Measurements from ENCODE around the gene P2RX2. TPM values are rescaled to one million over a fixed set of nuclear protein-coding genes. Genes with fewer than 3 reads are reported as not detected.

Gene P2RX2
- total RNA-seq: 0.19 TPM in 1 of 2 replicates, not detected in the other
- long read RNA-seq: 0 reads

DNA sequence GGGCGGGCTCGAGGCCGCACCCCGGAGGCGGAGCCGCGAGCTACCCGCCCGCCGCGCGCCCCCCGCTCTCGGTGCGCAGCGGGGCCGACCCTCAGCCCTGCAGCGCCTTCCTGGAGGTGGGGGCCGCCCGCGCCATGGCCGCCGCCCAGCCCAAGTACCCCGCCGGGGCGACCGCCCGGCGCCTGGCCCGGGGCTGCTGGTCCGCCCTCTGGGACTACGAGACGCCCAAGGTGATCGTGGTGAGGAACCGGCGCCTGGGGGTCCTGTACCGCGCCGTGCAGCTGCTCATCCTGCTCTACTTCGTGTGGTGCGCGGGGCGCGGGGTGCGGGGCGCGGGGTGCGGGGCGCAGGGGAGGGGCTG, at the start of gene P2RX2:
Gene P2RX2 (plus strand): TSS at position 94 of the 361 bp plus-strand sequence. CDS start 41 bp downstream, at position 135.
- Mint-ChIP-seq H3K4me3 (ENCODE audit: low read depth) (peak within 1 kb of the TSS; percentile 55), H3K36me3 (ENCODE audit: insufficient read depth) (peaks cover 1% of the 10 kb centered on the region), H3K4me1 (ENCODE audit: low read depth) (peaks cover 8% of the 10 kb centered on the region), H3K9me3 (ENCODE audit: low read depth) (peaks cover 3% of the 10 kb centered on the region), H3K27me3 (peaks cover 42% of the 10 kb centered on the region), H3K27ac (no peak within 1 kb of the TSS)
- TF ChIP-seq, protein P1, sequence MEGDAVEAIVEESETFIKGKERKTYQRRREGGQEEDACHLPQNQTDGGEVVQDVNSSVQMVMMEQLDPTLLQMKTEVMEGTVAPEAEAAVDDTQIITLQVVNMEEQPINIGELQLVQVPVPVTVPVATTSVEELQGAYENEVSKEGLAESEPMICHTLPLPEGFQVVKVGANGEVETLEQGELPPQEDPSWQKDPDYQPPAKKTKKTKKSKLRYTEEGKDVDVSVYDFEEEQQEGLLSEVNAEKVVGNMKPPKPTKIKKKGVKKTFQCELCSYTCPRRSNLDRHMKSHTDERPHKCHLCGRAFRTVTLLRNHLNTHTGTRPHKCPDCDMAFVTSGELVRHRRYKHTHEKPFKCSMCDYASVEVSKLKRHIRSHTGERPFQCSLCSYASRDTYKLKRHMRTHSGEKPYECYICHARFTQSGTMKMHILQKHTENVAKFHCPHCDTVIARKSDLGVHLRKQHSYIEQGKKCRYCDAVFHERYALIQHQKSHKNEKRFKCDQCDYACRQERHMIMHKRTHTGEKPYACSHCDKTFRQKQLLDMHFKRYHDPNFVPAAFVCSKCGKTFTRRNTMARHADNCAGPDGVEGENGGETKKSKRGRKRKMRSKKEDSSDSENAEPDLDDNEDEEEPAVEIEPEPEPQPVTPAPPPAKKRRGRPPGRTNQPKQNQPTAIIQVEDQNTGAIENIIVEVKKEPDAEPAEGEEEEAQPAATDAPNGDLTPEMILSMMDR (IDR thresholded peaks at IDR 0.05; ENCODE audit: unreplicated experiment): no peak
- no peak for DNase-seq (ENCODE audit: low spot score, unreplicated experiment)

DNA sequence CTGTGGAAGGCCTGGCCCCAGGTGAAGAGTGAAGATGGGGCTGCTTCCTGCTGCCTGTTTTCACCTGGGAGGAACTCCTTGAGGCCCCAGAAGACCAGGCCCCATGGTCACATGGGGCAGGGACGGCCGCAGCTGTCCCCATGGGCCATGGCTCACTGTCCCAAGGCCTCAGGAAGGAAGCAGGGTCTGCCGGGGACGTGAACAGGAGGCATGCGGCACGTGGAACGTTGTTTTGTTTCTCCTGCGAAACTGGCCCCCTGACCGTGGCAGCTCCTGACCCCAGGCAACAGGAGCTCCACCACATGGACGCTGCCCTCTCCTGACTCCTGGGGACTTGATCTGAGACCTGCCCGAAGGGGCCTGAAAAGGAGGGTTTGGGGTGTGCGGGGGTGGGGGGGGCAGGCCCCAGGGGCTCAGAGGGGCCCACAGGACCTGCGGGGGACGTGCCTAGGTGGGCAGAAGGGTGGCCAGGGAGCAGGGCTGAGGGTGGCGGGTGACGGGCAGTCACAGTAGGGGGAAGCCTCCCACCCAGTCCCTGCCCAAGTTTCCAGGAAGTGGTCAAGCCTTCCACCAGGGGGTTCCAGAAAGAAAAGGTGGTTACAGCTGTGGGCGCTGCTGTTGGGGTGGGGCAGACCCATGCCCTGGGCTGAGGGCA, 49.6 kb upstream of the P2RX2 start:
- peaks cover 2% of the 10 kb centered on the region for H3K4me1 Mint-ChIP-seq (ENCODE audit: low read depth)
- no peak for DNase-seq (ENCODE audit: low spot score, unreplicated experiment)
- TF ChIP-seq, protein P1 (IDR thresholded peaks at IDR 0.05; ENCODE audit: unreplicated experiment): no peak
- H3K27me3 Mint-ChIP-seq: no peaks in the 10 kb centered on the region
- H3K4me3 Mint-ChIP-seq (ENCODE audit: low read depth): no peak overlapping the region
- peaks cover 5% of the 10 kb centered on the region for H3K36me3 Mint-ChIP-seq (ENCODE audit: insufficient read depth)
- H3K9me3 Mint-ChIP-seq (ENCODE audit: low read depth): no peaks in the 10 kb centered on the region
- no peak overlapping the region for H3K27ac Mint-ChIP-seq

DNA sequence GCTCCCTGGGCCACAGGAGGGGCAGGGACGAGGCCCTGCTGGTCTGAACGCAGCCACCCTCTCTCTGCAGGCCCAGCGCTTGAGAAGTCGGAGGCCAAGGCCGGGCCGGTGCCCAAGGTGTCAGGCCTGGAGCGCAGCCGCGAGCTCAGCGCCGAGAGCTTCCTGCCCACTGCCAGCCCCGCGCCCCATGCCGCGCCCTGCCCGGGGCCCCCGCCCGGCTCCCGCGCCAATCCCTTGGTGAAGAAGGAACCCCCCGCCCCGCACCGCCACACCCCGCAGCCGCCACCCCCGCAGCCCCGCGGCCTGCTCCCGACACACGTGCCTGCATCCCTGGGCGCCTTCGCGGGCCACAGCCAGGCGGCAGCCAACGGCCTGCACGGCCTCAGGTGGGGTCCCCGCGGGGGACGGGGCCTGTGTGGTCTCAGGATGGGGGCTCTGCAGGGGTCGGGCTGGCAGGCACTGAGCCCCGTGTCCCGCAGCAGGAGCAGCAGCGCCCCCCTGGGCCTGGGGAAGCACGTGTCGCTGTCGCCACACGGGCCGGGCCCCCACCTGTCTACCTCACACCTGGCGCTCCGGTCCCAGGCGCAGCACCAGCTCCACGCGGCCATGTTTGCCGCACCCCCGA, 48.6 kb upstream of the P2RX2 start:
- Mint-ChIP-seq H3K4me1 (ENCODE audit: low read depth) (peaks cover 2% of the 10 kb centered on the region), H3K9me3 (ENCODE audit: low read depth) (no peaks in the 10 kb centered on the region), H3K27me3 (no peaks in the 10 kb centered on the region), H3K36me3 (ENCODE audit: insufficient read depth) (peaks cover 6% of the 10 kb centered on the region), H3K27ac (no peak overlapping the region), H3K4me3 (ENCODE audit: low read depth) (no peak overlapping the region)
- TF ChIP-seq, protein P1 (IDR thresholded peaks at IDR 0.05; ENCODE audit: unreplicated experiment): no peak
- DNase-seq (ENCODE audit: low spot score, unreplicated experiment): no peak

DNA sequence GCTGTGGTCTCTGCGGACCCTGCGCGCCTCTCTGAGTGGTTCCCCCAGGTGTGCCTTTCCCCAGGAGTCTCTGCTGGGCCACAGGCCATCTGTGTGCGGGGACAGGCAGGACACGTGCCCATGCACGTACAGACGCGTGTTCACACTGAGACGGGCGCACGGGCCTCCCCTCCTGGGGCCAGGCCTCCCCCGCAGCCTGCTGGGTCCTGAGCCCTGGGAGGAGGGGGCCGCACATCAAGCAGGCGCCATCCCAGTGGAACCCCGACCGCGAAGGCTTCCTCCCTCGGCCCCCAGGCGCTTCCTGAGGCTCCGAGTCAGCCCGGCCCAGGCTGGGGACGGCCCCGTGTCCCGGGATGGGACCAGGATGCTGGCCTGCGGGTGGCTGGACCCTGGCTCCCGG, 47.9 kb upstream of the P2RX2 start:
- DNase-seq (ENCODE audit: low spot score, unreplicated experiment): no peak
- Mint-ChIP-seq H3K4me1 (ENCODE audit: low read depth) (peaks cover 1% of the 10 kb centered on the region), H3K9me3 (ENCODE audit: low read depth) (no peaks in the 10 kb centered on the region), H3K27ac (no peak overlapping the region), H3K36me3 (ENCODE audit: insufficient read depth) (peaks cover 9% of the 10 kb centered on the region), H3K27me3 (no peaks in the 10 kb centered on the region), H3K4me3 (ENCODE audit: low read depth) (no peak overlapping the region)
- TF ChIP-seq, protein P1 (IDR thresholded peaks at IDR 0.05; ENCODE audit: unreplicated experiment): no peak

DNA sequence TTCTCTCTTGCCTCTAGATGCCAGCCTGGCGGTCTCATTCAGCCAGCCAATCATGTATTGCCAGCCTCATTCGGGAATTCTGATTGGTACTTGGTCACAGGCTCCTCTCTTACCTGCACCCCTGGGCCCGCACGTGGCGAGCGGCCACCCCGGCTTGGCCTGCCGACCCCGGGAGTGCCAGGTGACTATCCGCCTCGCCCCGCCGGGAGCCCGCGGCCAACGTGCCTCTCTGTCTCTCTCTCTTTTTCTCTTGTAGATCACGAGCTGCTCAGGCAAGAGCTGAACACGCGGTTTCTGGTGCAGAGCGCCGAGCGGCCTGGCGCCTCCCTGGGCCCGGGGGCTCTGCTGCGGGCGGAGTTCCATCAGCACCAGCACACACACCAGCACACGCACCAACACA, 47.5 kb upstream of the P2RX2 start:
- Mint-ChIP-seq H3K4me1 (ENCODE audit: low read depth) (peaks cover 1% of the 10 kb centered on the region), H3K27me3 (no peaks in the 10 kb centered on the region), H3K27ac (no peak overlapping the region), H3K9me3 (ENCODE audit: low read depth) (no peaks in the 10 kb centered on the region), H3K4me3 (ENCODE audit: low read depth) (no peak overlapping the region), H3K36me3 (ENCODE audit: insufficient read depth) (peaks cover 10% of the 10 kb centered on the region)
- no peak for DNase-seq (ENCODE audit: low spot score, unreplicated experiment)
- TF ChIP-seq, protein P1 (IDR thresholded peaks at IDR 0.05; ENCODE audit: unreplicated experiment): no peak
